Measurements from ENCODE around the gene ALX3. TPM values are rescaled to one million over a fixed set of nuclear protein-coding genes. Genes with fewer than 3 reads are reported as not detected.

ALX3 gene
- total RNA-seq, 1 donor from 2014 or later: not detected

GRCh38 chr1:110113551-110113950 lies 43.1 kb upstream of the ALX3 start:
- peaks cover 80% of the 10 kb centered on the region for H3K27me3 ChIP-seq (ENCODE audit: low read depth)
- TF ChIP-seq CTCF (IDR thresholded peaks at IDR 0.05; ENCODE audit: borderline replicate concordance): no peak
- H3K4me3 ChIP-seq: no peak overlapping the region
- H3K27ac ChIP-seq (replicated peaks): no peak overlapping the region
- intact Hi-C loops (cut with micrococcal nuclease): no loop called here
- H3K9me3 ChIP-seq (replicated peaks): no peaks in the 10 kb centered on the region
- no peaks in the 10 kb centered on the region for H3K4me1 ChIP-seq
- no peak for DNase-seq
- no peaks in the 10 kb centered on the region for H3K36me3 ChIP-seq

- H3K36me3 ChIP-seq: no peaks in the 10 kb centered on the region
- no peak for TF ChIP-seq CTCF (IDR thresholded peaks at IDR 0.05; ENCODE audit: borderline replicate concordance)
- intact Hi-C loops (cut with micrococcal nuclease): no loop called here
Measured at GRCh38 chr1:110112656-110113055, 42.2 kb upstream of the ALX3 start.

GRCh38 chr1:110112143-110112542 lies 41.7 kb upstream of the ALX3 start, which contains the start of gene UBL4B:
Gene UBL4B, plus strand, starts transcription at chr1:110112443. Its CDS starts 92 bp downstream, at chr1:110112535.
- H3K27ac ChIP-seq (replicated peaks): no peak within 1 kb of the TSS
- intact Hi-C loops (cut with micrococcal nuclease): no loop called here
- no peaks in the 10 kb centered on the region for H3K36me3 ChIP-seq
- DNase-seq: no peak
- no peak within 1 kb of the TSS for H3K4me3 ChIP-seq
- H3K4me1 ChIP-seq: no peaks in the 10 kb centered on the region
- no peaks in the 10 kb centered on the region for H3K9me3 ChIP-seq (replicated peaks)
- H3K27me3 ChIP-seq (ENCODE audit: low read depth): peaks cover 93% of the 10 kb centered on the region
- TF ChIP-seq CTCF (IDR thresholded peaks at IDR 0.05; ENCODE audit: borderline replicate concordance): no peak

More at GRCh38 chr1:110112656-110113055, 42.2 kb upstream of the ALX3 start:
- Histone ChIP-seq H3K9me3 (replicated peaks) (no peaks in the 10 kb centered on the region), H3K27me3 (ENCODE audit: low read depth) (peaks cover 88% of the 10 kb centered on the region), H3K4me3 (no peak overlapping the region), H3K27ac (replicated peaks) (no peak overlapping the region), H3K4me1 (no peaks in the 10 kb centered on the region)
- no peak for DNase-seq

- Histone ChIP-seq H3K4me1 (no peaks in the 10 kb centered on the region), H3K9me3 (replicated peaks) (no peaks in the 10 kb centered on the region), H3K36me3 (no peaks in the 10 kb centered on the region), H3K4me3 (no peak overlapping the region), H3K27me3 (ENCODE audit: low read depth) (peaks cover 89% of the 10 kb centered on the region), H3K27ac (replicated peaks) (no peak overlapping the region)
- intact Hi-C loops (cut with micrococcal nuclease): no loop called here
- no peak for TF ChIP-seq CTCF (IDR thresholded peaks at IDR 0.05; ENCODE audit: borderline replicate concordance)
- no peak for DNase-seq
Measured at GRCh38 chr1:110111081-110111480, 40.6 kb upstream of the ALX3 start.

- H3K27ac ChIP-seq (replicated peaks): no peak overlapping the region
- no peak for DNase-seq
Measured at GRCh38 chr1:110107867-110108469, 37.5 kb upstream of the ALX3 start.

More at GRCh38 chr1:110107867-110108469, 37.5 kb upstream of the ALX3 start:
- H3K4me3 ChIP-seq: no peak overlapping the region
- no peak for TF ChIP-seq CTCF (IDR thresholded peaks at IDR 0.05; ENCODE audit: borderline replicate concordance)
- no peaks in the 10 kb centered on the region for H3K4me1 ChIP-seq
- H3K9me3 ChIP-seq (replicated peaks): no peaks in the 10 kb centered on the region
- H3K36me3 ChIP-seq: no peaks in the 10 kb centered on the region
- H3K27me3 ChIP-seq (ENCODE audit: low read depth): peaks cover 58% of the 10 kb centered on the region
- intact Hi-C loops (cut with micrococcal nuclease): no loop called here
